ENCODE data around the gene ZFYVE27. TPM values are rescaled to one million over a fixed set of nuclear protein-coding genes. Genes with fewer than 3 reads are reported as not detected.

Gene ZFYVE27
- total RNA-seq, 1 experiment from 2014 or later: 26.0 TPM

GRCh38 chr10:97771055-97771891, 34.3 kb downstream of the ZFYVE27 start (continued):
- TF ChIP-seq HMGXB4 (CRISPR knock-in tag; IDR thresholded peaks at IDR 0.05) (peak; percentile 48; the same call in 1 of the 2 replicates), TP53 (CRISPR knock-in tag; IDR thresholded peaks at IDR 0.05) (no peak), RELA (CRISPR knock-in tag; IDR thresholded peaks at IDR 0.05; ENCODE audit: borderline replicate concordance) (peak; percentile 49; the same call in 1 of the 2 replicates), SP1 (CRISPR knock-in tag; conservative IDR thresholded peaks at IDR 0.05) (no peak), ZNF532 (CRISPR knock-in tag; IDR thresholded peaks at IDR 0.05; ENCODE audit: borderline replicate concordance) (no peak), HMGA2 (CRISPR knock-in tag; IDR thresholded peaks at IDR 0.05) (no peak), CREB1 (CRISPR knock-in tag; IDR thresholded peaks at IDR 0.05) (peak; percentile 55; the same call in 1 of the 2 replicates), KAT7 (CRISPR knock-in tag; IDR thresholded peaks at IDR 0.05; ENCODE audit: borderline replicate concordance) (no peak), FOXJ3 (CRISPR knock-in tag; IDR thresholded peaks at IDR 0.05; ENCODE audit: borderline replicate concordance) (no peak), SMAD3 (CRISPR knock-in tag; IDR thresholded peaks at IDR 0.05; ENCODE audit: borderline replicate concordance) (no peak)

- no peak within 1 kb of the TSS for H3K27ac Mint-ChIP-seq
These were observed 35.2 kb downstream of the ZFYVE27 start, which contains the start of gene SFRP5 for GRCh38 chr10:97771913-97772823. SFRP5 (minus strand) TSS chr10:97771999; CDS start chr10:97771833, 166 bp downstream.

GRCh38 chr10:97773096-97773495, 36.2 kb downstream of the ZFYVE27 start:
- DNase-seq (ENCODE audit: low spot score) (no peak), ATAC-seq (no peak)
- ChIA-PET CTCF (interaction anchor here (1.0 to 2.8 kb wide), 5 partner anchors 8 to 96 kb away, joined by 3 to 20 read pairs (median 9); no protein-coding TSS in a partner anchor), POLR2A (interaction anchor here (0.5 kb wide), 1 partner anchor 55 kb away, joined by 4 read pairs; no protein-coding TSS in a partner anchor)
- Mint-ChIP-seq H3K27ac (no peak overlapping the region), H3K27me3 (ENCODE audit: low read depth) (peaks cover 58% of the 10 kb centered on the region), H3K9me3 (no peaks in the 10 kb centered on the region), H3K36me3 (no peaks in the 10 kb centered on the region), H3K4me3 (no peak overlapping the region), H3K4me1 (peaks cover 8% of the 10 kb centered on the region)
- TF ChIP-seq JAZF1 (CRISPR knock-in tag; IDR thresholded peaks at IDR 0.05) (no peak), ZNF532 (CRISPR knock-in tag; IDR thresholded peaks at IDR 0.05; ENCODE audit: borderline replicate concordance) (no peak), PREB (CRISPR knock-in tag; IDR thresholded peaks at IDR 0.05; ENCODE audit: borderline replicate concordance) (no peak), TCF7 (CRISPR knock-in tag; IDR thresholded peaks at IDR 0.05; ENCODE audit: low read depth) (no peak)

More at GRCh38 chr10:97771913-97772823, 35.2 kb downstream of the ZFYVE27 start, which contains the start of gene SFRP5:
- peak; percentile 42 for DNase-seq (ENCODE audit: low spot score)
- ChIA-PET CTCF (interaction anchor here (0.6 to 2.8 kb wide), 9 partner anchors 9 to 256 kb away, joined by 3 to 20 read pairs (median 4); partner anchors contain the start of gene ANKRD2), POLR2A (no interaction called here)
- Mint-ChIP-seq H3K4me1 (peaks cover 8% of the 10 kb centered on the region), H3K9me3 (no peaks in the 10 kb centered on the region), H3K27me3 (ENCODE audit: low read depth) (peaks cover 63% of the 10 kb centered on the region), H3K4me3 (peak within 1 kb of the TSS; percentile 76), H3K36me3 (no peaks in the 10 kb centered on the region)
- TF ChIP-seq TP53 (CRISPR knock-in tag; IDR thresholded peaks at IDR 0.05) (no peak), MAX (CRISPR knock-in tag; IDR thresholded peaks at IDR 0.05) (no peak), NFE2L1 (CRISPR knock-in tag; IDR thresholded peaks at IDR 0.05) (0 out of 2 replicates have a peak, but pooled peaks have one; percentile 18), ZNF423 (CRISPR knock-in tag; IDR thresholded peaks at IDR 0.05) (peak; percentile 59), FOXP1 (CRISPR knock-in tag; IDR thresholded peaks at IDR 0.05; ENCODE audit: borderline replicate concordance) (0 out of 2 replicates have a peak, but pooled peaks have one; percentile 15)
- peak; percentile 58 for ATAC-seq

Data from WTC11 (cell line).